WTC11 (cell line): Measurements from ENCODE around the gene HAPLN3.

Source experiments
- FOXJ3 ChIP-seq: sonication (generic); formaldehyde crosslinking; IDR thresholded peaks from 2 replicates; pipeline ENCODE4 v1.9.0; 2021; ENCODE audit warnings: missing genetic modification reagents, mild to moderate bottlenecking, borderline replicate concordance
- JUN ChIP-seq: sonication (generic); formaldehyde crosslinking; IDR thresholded peaks from 2 replicates; pipeline ENCODE4 v1.8.0; 2023; ENCODE audit warnings: mild to moderate bottlenecking, missing genetic modification reagents
- NFYB ChIP-seq: sonication (generic); formaldehyde crosslinking; conservative IDR thresholded peaks from 2 replicates; pipeline ENCODE4 v1.8.0; 2022; ENCODE audit warnings: low read depth, missing genetic modification reagents
- ZNF423 ChIP-seq: fragments of 250-450 bp; sonication (Bioruptor Pico); IDR thresholded peaks from 2 replicates; pipeline ENCODE4 v2.1.2; 2022; ENCODE audit warnings: mild to moderate bottlenecking, moderate library complexity
- TF ChIP-seq, protein P1 (sequence below): sonication (generic); formaldehyde crosslinking; IDR thresholded peaks from 2 replicates; pipeline ENCODE4 v1.8.1; 2022; ENCODE audit warnings: mild to moderate bottlenecking, moderate library complexity, missing genetic modification reagents
- TF ChIP-seq, protein P2 (sequence below): sonication (generic); formaldehyde crosslinking; IDR thresholded peaks from 2 replicates; pipeline ENCODE4 v1.8.1; 2023; ENCODE audit warnings: mild to moderate bottlenecking, missing genetic modification reagents
- TF ChIP-seq, protein P3 (sequence below): fragments of 200-600 bp; IDR thresholded peaks from 2 replicates; pipeline ENCODE4 v1.8.0; 2022; ENCODE audit warnings: antibody characterized with exemption
- TF ChIP-seq, protein P4 (sequence below): fragments of 250-450 bp; sonication (Bioruptor Pico); IDR thresholded peaks from 2 replicates; pipeline ENCODE4 v2.1.2; 2022; ENCODE audit warnings: mild to moderate bottlenecking, moderate library complexity

DNA sequence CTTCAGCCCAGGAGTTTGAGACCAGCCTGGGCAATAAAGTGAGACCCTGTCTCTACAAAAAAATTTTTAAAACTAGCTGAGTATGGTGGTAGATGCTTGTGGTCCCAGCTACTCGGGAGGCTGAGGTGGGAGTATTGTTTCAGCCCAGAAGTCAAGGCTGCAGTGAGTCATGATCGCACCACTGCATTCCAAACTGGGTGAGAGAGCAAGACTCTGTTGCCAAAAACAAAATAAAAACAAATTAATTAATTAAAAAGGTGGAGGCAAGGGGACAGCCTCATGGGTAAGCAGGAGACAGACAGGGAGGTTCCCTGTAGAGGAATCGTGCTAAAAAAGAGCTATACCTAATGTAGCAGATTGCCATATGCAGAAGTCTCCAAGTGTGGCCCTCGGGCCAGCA, 12.6 kb downstream of the HAPLN3 start:
- TF ChIP-seq, protein P1, sequence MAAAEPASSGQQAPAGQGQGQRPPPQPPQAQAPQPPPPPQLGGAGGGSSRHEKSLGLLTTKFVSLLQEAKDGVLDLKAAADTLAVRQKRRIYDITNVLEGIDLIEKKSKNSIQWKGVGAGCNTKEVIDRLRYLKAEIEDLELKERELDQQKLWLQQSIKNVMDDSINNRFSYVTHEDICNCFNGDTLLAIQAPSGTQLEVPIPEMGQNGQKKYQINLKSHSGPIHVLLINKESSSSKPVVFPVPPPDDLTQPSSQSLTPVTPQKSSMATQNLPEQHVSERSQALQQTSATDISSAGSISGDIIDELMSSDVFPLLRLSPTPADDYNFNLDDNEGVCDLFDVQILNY (CRISPR knock-in tag): no peak
- TF ChIP-seq, protein P2, sequence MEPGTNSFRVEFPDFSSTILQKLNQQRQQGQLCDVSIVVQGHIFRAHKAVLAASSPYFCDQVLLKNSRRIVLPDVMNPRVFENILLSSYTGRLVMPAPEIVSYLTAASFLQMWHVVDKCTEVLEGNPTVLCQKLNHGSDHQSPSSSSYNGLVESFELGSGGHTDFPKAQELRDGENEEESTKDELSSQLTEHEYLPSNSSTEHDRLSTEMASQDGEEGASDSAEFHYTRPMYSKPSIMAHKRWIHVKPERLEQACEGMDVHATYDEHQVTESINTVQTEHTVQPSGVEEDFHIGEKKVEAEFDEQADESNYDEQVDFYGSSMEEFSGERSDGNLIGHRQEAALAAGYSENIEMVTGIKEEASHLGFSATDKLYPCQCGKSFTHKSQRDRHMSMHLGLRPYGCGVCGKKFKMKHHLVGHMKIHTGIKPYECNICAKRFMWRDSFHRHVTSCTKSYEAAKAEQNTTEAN (CRISPR knock-in tag): no peak
- TF ChIP-seq JUN (no peak), FOXJ3 (CRISPR knock-in tag) (no peak), ZNF423 (CRISPR knock-in tag) (no peak), NFYB (no peak)
- TF ChIP-seq, protein P3, sequence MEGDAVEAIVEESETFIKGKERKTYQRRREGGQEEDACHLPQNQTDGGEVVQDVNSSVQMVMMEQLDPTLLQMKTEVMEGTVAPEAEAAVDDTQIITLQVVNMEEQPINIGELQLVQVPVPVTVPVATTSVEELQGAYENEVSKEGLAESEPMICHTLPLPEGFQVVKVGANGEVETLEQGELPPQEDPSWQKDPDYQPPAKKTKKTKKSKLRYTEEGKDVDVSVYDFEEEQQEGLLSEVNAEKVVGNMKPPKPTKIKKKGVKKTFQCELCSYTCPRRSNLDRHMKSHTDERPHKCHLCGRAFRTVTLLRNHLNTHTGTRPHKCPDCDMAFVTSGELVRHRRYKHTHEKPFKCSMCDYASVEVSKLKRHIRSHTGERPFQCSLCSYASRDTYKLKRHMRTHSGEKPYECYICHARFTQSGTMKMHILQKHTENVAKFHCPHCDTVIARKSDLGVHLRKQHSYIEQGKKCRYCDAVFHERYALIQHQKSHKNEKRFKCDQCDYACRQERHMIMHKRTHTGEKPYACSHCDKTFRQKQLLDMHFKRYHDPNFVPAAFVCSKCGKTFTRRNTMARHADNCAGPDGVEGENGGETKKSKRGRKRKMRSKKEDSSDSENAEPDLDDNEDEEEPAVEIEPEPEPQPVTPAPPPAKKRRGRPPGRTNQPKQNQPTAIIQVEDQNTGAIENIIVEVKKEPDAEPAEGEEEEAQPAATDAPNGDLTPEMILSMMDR: no peak
- TF ChIP-seq, protein P4, sequence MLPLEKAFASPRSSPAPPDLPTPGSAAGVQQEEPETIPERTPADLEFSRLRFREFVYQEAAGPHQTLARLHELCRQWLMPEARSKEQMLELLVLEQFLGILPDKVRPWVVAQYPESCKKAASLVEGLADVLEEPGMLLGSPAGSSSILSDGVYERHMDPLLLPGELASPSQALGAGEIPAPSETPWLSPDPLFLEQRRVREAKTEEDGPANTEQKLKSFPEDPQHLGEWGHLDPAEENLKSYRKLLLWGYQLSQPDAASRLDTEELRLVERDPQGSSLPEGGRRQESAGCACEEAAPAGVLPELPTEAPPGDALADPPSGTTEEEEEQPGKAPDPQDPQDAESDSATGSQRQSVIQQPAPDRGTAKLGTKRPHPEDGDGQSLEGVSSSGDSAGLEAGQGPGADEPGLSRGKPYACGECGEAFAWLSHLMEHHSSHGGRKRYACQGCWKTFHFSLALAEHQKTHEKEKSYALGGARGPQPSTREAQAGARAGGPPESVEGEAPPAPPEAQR (CRISPR knock-in tag): no peak
